DOHH2 (cell line): ENCODE results near the gene RPS6KA2.

Source experiments
- H3F3A ChIP-seq: fragments of 200-600 bp; sonication (generic), shearing (Covaris generic); 2 replicates; pipeline ENCODE4 v1.6.0; 2016; ENCODE audit warnings: antibody characterized with exemption, mild to moderate bottlenecking; ENCODE audit not compliant: control insufficient read depth, insufficient read depth
- H3K27ac ChIP-seq: fragments of 200-600 bp; sonication (generic); 2 replicates; pipeline ENCODE4 v1.5.1; 2014; ENCODE audit warnings: low read depth, mild to moderate bottlenecking, low read length, moderate library complexity
- H3K27me3 ChIP-seq: fragments of 200-600 bp; sonication (generic); 2 replicates; pipeline ENCODE4 v1.6.1; 2014; ENCODE audit warnings: mild to moderate bottlenecking, low read length, mixed read lengths; ENCODE audit not compliant: control insufficient read depth
- H3K36me3 ChIP-seq: fragments of 200-600 bp; sonication (generic); 2 replicates; pipeline ENCODE4 v1.6.1; 2014; ENCODE audit warnings: mild to moderate bottlenecking, low read length, moderate library complexity, mixed read lengths; ENCODE audit not compliant: control insufficient read depth
- H3K4me1 ChIP-seq: fragments of 200-600 bp; sonication (generic); 2 replicates; pipeline ENCODE4 v1.6.1; 2014; ENCODE audit warnings: mild to moderate bottlenecking, low read length, mixed read lengths; ENCODE audit not compliant: control insufficient read depth
- H3K4me2 ChIP-seq: fragments of 200-600 bp; sonication (generic); 2 replicates; pipeline ENCODE4 v1.6.0; 2014; ENCODE audit warnings: mild to moderate bottlenecking, low read length, moderate library complexity
- H3K4me3 ChIP-seq: fragments of 200-600 bp; sonication (generic); 2 replicates; pipeline ENCODE4 v1.5.1; 2014; ENCODE audit warnings: mild to moderate bottlenecking, low read length, mixed read lengths
- H3K79me2 ChIP-seq: fragments of 200-600 bp; sonication (generic); 2 replicates; pipeline ENCODE4 v1.6.1; 2014; ENCODE audit warnings: mild to moderate bottlenecking, low read length, mixed read lengths; ENCODE audit not compliant: control insufficient read depth
- H3K9me2 ChIP-seq: fragments of 200-600 bp; sonication (generic); replicated peaks from 2 replicates; pipeline ENCODE4 v1.6.1; 2014; ENCODE audit warnings: mild to moderate bottlenecking, low read length, mixed read lengths; ENCODE audit not compliant: control insufficient read depth
- H3K9me3 ChIP-seq: fragments of 200-600 bp; sonication (generic); 2 replicates; pipeline ENCODE4 v1.6.1; 2014; ENCODE audit warnings: antibody characterized with exemption, low read length, mixed read lengths; ENCODE audit not compliant: control insufficient read depth, insufficient read depth
- H4K20me1 ChIP-seq: fragments of 200-600 bp; sonication (generic); 2 replicates; pipeline ENCODE4 v1.6.0; 2014; ENCODE audit warnings: low read depth, mild to moderate bottlenecking, antibody characterized with exemption, low read length, moderate library complexity; ENCODE audit not compliant: control insufficient read depth, insufficient read depth
- EZH2phosphoT487 ChIP-seq: fragments of 200-600 bp; sonication (generic); IDR thresholded peaks from 2 replicates; pipeline ENCODE4 v1.6.1; 2017; ENCODE audit warnings: borderline replicate concordance, mild to moderate bottlenecking, antibody characterized with exemption, low read length, moderate library complexity, mixed read lengths
- TF ChIP-seq, protein P1 (sequence below): fragments of 200-600 bp; sonication (generic); IDR thresholded peaks from one replicate; pipeline ENCODE4 v1.5.1; 2014; ENCODE audit warnings: antibody characterized with exemption, mild to moderate bottlenecking, low read depth, low read length; ENCODE audit not compliant: poor library complexity, severe bottlenecking

RPS6KA2 gene

DNA sequence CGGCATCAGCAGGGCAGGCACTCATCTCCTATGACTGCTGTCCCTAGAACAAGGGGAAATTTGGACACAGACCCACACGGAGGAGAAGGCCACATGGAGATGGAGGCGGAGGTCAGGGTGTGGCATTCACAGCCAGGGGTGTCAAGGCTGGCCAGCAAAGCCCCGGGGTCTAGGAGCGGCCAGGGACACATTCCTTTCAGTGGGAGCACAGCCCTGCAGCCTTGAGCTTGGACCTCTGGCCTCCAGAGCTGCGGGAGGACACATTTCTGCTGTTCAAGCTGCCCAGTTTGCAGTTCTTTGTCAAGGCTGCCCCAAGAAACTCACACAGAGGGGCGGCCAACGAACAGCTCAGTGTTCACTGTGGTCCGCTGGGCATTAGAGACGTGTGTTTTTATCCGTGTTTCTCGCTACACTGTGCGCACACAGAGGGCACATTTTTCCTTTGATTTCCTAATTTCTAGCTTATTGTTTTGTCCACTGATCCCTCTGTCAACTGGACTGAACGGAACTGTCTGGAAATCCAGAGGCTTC lies 150.9 kb downstream of the RPS6KA2 start:
- Histone ChIP-seq H3K36me3 (no peaks in the 10 kb centered on the region), H3K9me3 (no peaks in the 10 kb centered on the region), H3K79me2 (no peaks in the 10 kb centered on the region), H3K4me1 (peaks cover 87% of the 10 kb centered on the region), H3K4me3 (no peak overlapping the region), H3K9me2 (no peaks in the 10 kb centered on the region), H3K27ac (no peak overlapping the region), H3F3A (0 out of 2 replicates have a peak, but pooled peaks cover 5% of the 10 kb centered on the region), H3K4me2 (no peak overlapping the region), H3K27me3 (no peaks in the 10 kb centered on the region), H4K20me1 (no peaks in the 10 kb centered on the region)
- TF ChIP-seq, protein P1, sequence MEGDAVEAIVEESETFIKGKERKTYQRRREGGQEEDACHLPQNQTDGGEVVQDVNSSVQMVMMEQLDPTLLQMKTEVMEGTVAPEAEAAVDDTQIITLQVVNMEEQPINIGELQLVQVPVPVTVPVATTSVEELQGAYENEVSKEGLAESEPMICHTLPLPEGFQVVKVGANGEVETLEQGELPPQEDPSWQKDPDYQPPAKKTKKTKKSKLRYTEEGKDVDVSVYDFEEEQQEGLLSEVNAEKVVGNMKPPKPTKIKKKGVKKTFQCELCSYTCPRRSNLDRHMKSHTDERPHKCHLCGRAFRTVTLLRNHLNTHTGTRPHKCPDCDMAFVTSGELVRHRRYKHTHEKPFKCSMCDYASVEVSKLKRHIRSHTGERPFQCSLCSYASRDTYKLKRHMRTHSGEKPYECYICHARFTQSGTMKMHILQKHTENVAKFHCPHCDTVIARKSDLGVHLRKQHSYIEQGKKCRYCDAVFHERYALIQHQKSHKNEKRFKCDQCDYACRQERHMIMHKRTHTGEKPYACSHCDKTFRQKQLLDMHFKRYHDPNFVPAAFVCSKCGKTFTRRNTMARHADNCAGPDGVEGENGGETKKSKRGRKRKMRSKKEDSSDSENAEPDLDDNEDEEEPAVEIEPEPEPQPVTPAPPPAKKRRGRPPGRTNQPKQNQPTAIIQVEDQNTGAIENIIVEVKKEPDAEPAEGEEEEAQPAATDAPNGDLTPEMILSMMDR = no peak
- no peak for TF ChIP-seq EZH2phosphoT487

DNA sequence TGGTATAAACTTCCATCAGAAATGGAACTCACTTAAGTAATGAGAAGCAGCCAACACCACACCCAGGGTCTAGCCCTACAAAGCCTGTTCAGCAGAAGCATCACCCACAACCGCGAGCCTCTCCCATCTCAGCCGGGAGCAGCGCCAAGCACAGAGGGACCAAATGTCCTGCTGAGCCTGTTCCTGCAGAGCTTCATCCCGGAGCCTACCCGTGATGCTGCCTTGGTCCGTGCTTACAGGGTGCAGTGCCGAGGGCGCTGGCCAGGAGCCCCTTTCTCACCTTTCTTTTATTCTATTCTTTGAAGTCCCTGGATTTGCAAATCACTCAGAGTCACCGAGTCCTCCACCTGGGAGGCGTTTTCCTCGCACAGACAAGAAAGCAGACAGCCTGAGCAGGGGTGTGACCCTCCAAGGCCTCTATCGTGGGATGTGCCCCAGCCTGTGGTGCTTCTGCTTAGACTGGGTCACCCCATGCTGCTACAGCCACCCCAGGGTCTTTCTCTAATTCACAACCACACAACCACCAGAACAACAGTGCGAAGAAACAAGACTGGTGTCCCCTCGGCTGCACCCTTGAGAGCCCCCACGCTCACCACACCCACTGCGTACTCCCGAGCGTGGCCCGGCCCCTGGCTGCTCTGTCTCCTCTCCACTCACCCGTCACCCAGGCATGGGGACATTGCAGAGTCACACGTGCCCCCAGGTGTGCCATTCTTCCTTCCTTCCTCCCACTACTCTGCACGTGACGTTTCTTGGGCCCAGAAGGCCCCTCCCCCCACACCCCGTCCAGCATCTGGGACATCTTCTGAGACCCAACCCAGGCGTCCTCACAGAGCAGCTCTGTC lies 152.1 kb downstream of the RPS6KA2 start:
- Histone ChIP-seq H4K20me1 (no peaks in the 10 kb centered on the region), H3K79me2 (no peaks in the 10 kb centered on the region), H3K36me3 (no peaks in the 10 kb centered on the region), H3K4me2 (peak overlapping the region; percentile 73), H3K9me2 (no peaks in the 10 kb centered on the region), H3K27ac (peak overlapping the region; percentile 49), H3F3A (0 out of 2 replicates have a peak, but pooled peaks cover 4% of the 10 kb centered on the region), H3K9me3 (no peaks in the 10 kb centered on the region), H3K4me1 (peaks cover 85% of the 10 kb centered on the region), H3K4me3 (peak overlapping the region; percentile 56), H3K27me3 (no peaks in the 10 kb centered on the region)
- TF ChIP-seq, protein P1 = no peak
- no peak for TF ChIP-seq EZH2phosphoT487

DNA sequence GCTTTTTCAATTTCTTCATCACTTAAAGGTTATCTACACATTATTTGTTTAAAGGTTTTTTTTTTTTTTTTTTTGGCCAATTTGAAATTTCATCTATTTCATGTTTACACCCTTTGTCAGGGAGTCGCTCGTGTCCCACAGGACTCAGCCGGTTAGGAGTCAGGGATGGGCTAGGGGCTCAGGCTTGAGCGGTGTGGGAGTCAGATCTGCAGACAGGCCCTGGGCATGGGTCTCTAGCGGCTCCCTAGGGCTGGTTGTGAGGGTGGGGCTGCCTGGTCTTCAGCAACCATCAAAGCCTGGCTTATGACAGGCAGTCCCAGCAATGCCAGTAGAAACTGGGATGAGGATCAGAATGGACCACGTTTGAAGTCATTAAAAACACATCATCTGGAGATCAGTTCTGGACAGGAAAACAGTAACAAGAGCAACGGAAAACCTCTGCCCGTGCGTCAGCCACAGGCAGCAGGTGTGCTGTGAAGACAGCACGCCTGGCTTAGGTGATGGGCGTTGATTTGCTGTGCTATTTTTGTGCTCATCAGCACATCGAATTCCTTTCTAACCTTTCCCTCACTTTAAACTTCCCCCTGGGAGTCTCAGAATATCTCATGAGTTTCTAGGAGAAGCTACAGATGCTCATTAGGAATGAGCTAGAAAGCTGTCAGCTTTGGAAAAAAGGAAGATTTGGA lies 153.0 kb downstream of the RPS6KA2 start:
- Histone ChIP-seq H3K4me1 (peaks cover 82% of the 10 kb centered on the region), H3K36me3 (no peaks in the 10 kb centered on the region), H4K20me1 (no peaks in the 10 kb centered on the region), H3K4me2 (peak overlapping the region; percentile 73), H3K79me2 (no peaks in the 10 kb centered on the region), H3K9me3 (no peaks in the 10 kb centered on the region), H3K27me3 (no peaks in the 10 kb centered on the region), H3F3A (no peaks in the 10 kb centered on the region), H3K4me3 (peak overlapping the region; percentile 56), H3K27ac (peak overlapping the region; percentile 49), H3K9me2 (no peaks in the 10 kb centered on the region)
- TF ChIP-seq EZH2phosphoT487 = no peak
- TF ChIP-seq, protein P1 = no peak
